ENCODE results near the gene TMEM192.

Gene TMEM192

GRCh38 chr4:165112368-165113121 lies at the start of gene TMEM192:
TMEM192 (minus strand) TSS chr4:165112860; CDS start chr4:165112773, 87 bp downstream.
- Histone ChIP-seq H3K27ac (peak within 1 kb of the TSS; percentile 91), H3K4me1 (peaks cover 22% of the 10 kb centered on the region), H3K9me3 (no peaks in the 10 kb centered on the region), H3K4me2 (peak within 1 kb of the TSS; percentile 68), H3K27me3 (no peaks in the 10 kb centered on the region), H3K4me3 (peak within 1 kb of the TSS; percentile 95), H3K36me3 (peaks cover 14% of the 10 kb centered on the region), H4K20me1 (no peaks in the 10 kb centered on the region), H3K9ac (peak within 1 kb of the TSS; percentile 92)
- no peak for TF ChIP-seq Cebpa-rat (IDR thresholded peaks at IDR 0.05)

- Histone ChIP-seq H3K4me1 (no peaks in the 10 kb centered on the region), H3K27ac (no peak overlapping the region), H3K36me3 (no peaks in the 10 kb centered on the region), H3K9me3 (peaks cover 15% of the 10 kb centered on the region), H4K20me1 (no peaks in the 10 kb centered on the region), H3K27me3 (no peaks in the 10 kb centered on the region), H3K4me3 (no peak overlapping the region), H3K9ac (no peak overlapping the region), H3K4me2 (no peak overlapping the region)
- TF ChIP-seq Cebpa-rat (IDR thresholded peaks at IDR 0.05) = no peak
These were observed 46.1 kb upstream of the TMEM192 start for GRCh38 chr4:165158762-165159161.

- no peaks in the 10 kb centered on the region for H3K27me3 ChIP-seq
- peaks cover 15% of the 10 kb centered on the region for H3K9me3 ChIP-seq
- no peaks in the 10 kb centered on the region for H3K4me1 ChIP-seq
- H4K20me1 ChIP-seq = no peaks in the 10 kb centered on the region
- H3K4me2 ChIP-seq = no peak overlapping the region
- no peak for TF ChIP-seq Cebpa-rat (IDR thresholded peaks at IDR 0.05)
- no peak overlapping the region for H3K27ac ChIP-seq
- no peak overlapping the region for H3K4me3 ChIP-seq
- no peak overlapping the region for H3K9ac ChIP-seq
- H3K36me3 ChIP-seq = no peaks in the 10 kb centered on the region
These were observed 44.2 kb upstream of the TMEM192 start for GRCh38 chr4:165156906-165157305.

GRCh38 chr4:165154482-165154881 lies 41.8 kb upstream of the TMEM192 start:
- H3K36me3 ChIP-seq = no peaks in the 10 kb centered on the region
- H4K20me1 ChIP-seq = no peaks in the 10 kb centered on the region
- H3K4me2 ChIP-seq = no peak overlapping the region
- no peak for TF ChIP-seq Cebpa-rat (IDR thresholded peaks at IDR 0.05)
- H3K27me3 ChIP-seq = no peaks in the 10 kb centered on the region
- H3K9ac ChIP-seq = no peak overlapping the region
- no peak overlapping the region for H3K27ac ChIP-seq
- H3K4me1 ChIP-seq = no peaks in the 10 kb centered on the region
- no peak overlapping the region for H3K4me3 ChIP-seq
- peaks cover 15% of the 10 kb centered on the region for H3K9me3 ChIP-seq

- no peak overlapping the region for H3K4me2 ChIP-seq
- H3K4me1 ChIP-seq = no peaks in the 10 kb centered on the region
- no peak overlapping the region for H3K4me3 ChIP-seq
- no peaks in the 10 kb centered on the region for H3K36me3 ChIP-seq
- H3K27me3 ChIP-seq = no peaks in the 10 kb centered on the region
- TF ChIP-seq Cebpa-rat (IDR thresholded peaks at IDR 0.05) = no peak
- H3K9me3 ChIP-seq = peaks cover 7% of the 10 kb centered on the region
- no peaks in the 10 kb centered on the region for H4K20me1 ChIP-seq
- no peak overlapping the region for H3K9ac ChIP-seq
- H3K27ac ChIP-seq = no peak overlapping the region
These were observed 39.9 kb upstream of the TMEM192 start for GRCh38 chr4:165152527-165152926.

GRCh38 chr4:165151734-165152133 lies 39.1 kb upstream of the TMEM192 start:
- no peak overlapping the region for H3K4me3 ChIP-seq
- no peaks in the 10 kb centered on the region for H4K20me1 ChIP-seq
- no peak overlapping the region for H3K4me2 ChIP-seq
- H3K9ac ChIP-seq = no peak overlapping the region
- H3K27me3 ChIP-seq = no peaks in the 10 kb centered on the region
- H3K36me3 ChIP-seq = no peaks in the 10 kb centered on the region
- TF ChIP-seq Cebpa-rat (IDR thresholded peaks at IDR 0.05) = no peak
- H3K4me1 ChIP-seq = no peaks in the 10 kb centered on the region
- H3K27ac ChIP-seq = no peak overlapping the region
- H3K9me3 ChIP-seq = 0 out of 2 replicates have a peak, but pooled peaks cover 5% of the 10 kb centered on the region

GRCh38 chr4:165150545-165150944 lies 37.9 kb upstream of the TMEM192 start:
- H3K27me3 ChIP-seq = no peaks in the 10 kb centered on the region
- H3K4me1 ChIP-seq = no peaks in the 10 kb centered on the region
- H3K9me3 ChIP-seq = 0 out of 2 replicates have a peak, but pooled peaks cover 7% of the 10 kb centered on the region
- no peak overlapping the region for H3K4me3 ChIP-seq
- no peak overlapping the region for H3K27ac ChIP-seq
- H3K4me2 ChIP-seq = no peak overlapping the region
- no peak for TF ChIP-seq Cebpa-rat (IDR thresholded peaks at IDR 0.05)
- H3K36me3 ChIP-seq = no peaks in the 10 kb centered on the region
- H3K9ac ChIP-seq = no peak overlapping the region
- no peaks in the 10 kb centered on the region for H4K20me1 ChIP-seq

- H4K20me1 ChIP-seq = no peaks in the 10 kb centered on the region
- no peaks in the 10 kb centered on the region for H3K36me3 ChIP-seq
- no peak for TF ChIP-seq Cebpa-rat (IDR thresholded peaks at IDR 0.05)
- peaks cover 10% of the 10 kb centered on the region for H3K4me1 ChIP-seq
- no peaks in the 10 kb centered on the region for H3K9me3 ChIP-seq
- no peak overlapping the region for H3K9ac ChIP-seq
- no peak overlapping the region for H3K27ac ChIP-seq
- H3K4me3 ChIP-seq = no peak overlapping the region
- H3K27me3 ChIP-seq = no peaks in the 10 kb centered on the region
- H3K4me2 ChIP-seq = no peak overlapping the region
These were observed 26.2 kb upstream of the TMEM192 start for GRCh38 chr4:165138843-165139242.

GRCh38 chr4:165137205-165137604 lies 24.5 kb upstream of the TMEM192 start:
- Histone ChIP-seq H4K20me1 (no peaks in the 10 kb centered on the region), H3K27me3 (no peaks in the 10 kb centered on the region), H3K9ac (no peak overlapping the region), H3K36me3 (no peaks in the 10 kb centered on the region), H3K27ac (no peak overlapping the region), H3K4me1 (peaks cover 26% of the 10 kb centered on the region), H3K4me2 (no peak overlapping the region), H3K9me3 (no peaks in the 10 kb centered on the region), H3K4me3 (no peak overlapping the region)
- TF ChIP-seq Cebpa-rat (IDR thresholded peaks at IDR 0.05) = no peak

GRCh38 chr4:165136529-165136928 lies 23.9 kb upstream of the TMEM192 start:
- Histone ChIP-seq H3K36me3 (no peaks in the 10 kb centered on the region), H3K27me3 (no peaks in the 10 kb centered on the region), H3K4me1 (peaks cover 33% of the 10 kb centered on the region), H3K27ac (no peak overlapping the region), H3K9ac (no peak overlapping the region), H3K4me3 (no peak overlapping the region), H3K4me2 (no peak overlapping the region), H4K20me1 (no peaks in the 10 kb centered on the region), H3K9me3 (no peaks in the 10 kb centered on the region)
- TF ChIP-seq Cebpa-rat (IDR thresholded peaks at IDR 0.05) = no peak

All from BLaER1 (cell line).